Stimulated activated CD8-positive, alpha-beta memory T cell treated with anti-CD3 and anti-CD28 coated beads, Interleukin-15, amount 100 ng/mL, for 48 hours (primary cell): ENCODE results near the gene BBS12.

Experiments used
- DNase-seq, 2 donors: peaks; one replicate each; pipeline ENCODE4 v3.0.0-alpha.2; 2020; ENCODE audit warnings: low read depth in 2 of 2

The BBS12 gene

DNA sequence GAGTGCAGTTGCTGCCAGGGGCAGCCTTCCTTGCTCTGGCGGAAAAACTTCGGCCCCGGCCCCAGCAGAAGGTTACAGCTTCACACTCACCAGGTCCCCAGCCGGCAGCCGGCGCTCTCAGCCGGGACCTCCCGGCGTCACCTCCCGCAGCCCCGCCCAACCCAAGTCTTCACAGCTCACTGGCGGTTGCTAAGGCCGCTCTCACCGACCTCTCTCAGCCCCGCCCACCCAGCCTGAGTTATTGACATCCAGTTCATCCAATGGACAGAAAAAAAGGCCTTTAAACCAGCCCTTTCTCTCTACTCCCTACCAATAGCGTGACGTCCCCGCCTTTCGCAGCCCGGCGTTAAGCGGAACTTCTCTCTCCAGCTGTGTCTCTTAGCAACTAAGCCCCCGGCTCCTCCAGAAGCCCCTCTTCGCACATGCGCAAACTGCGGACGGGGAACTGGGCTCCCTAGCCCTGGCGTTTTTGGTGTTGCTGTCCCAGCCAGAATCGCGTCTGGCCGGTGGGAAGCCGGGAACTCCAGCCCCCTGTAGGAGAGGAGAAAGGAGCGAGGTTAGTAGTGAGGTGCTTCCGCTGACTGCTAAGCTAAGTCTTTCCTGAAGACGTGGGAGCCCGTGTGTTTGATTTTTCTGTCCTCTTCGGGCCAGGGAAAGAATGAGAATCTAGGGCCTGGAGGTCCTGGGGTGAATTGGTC, at the start of gene BBS12:
BBS12 (plus strand) TSS at position 376 of the 698 bp plus-strand sequence. CDS start 9,189 bp downstream, outside the sequence.
- peak; percentile 93 to 97 for DNase-seq

GRCh38 chr4:122686691-122687090, 45.8 kb upstream of the BBS12 start:
- no peak for DNase-seq

DNA sequence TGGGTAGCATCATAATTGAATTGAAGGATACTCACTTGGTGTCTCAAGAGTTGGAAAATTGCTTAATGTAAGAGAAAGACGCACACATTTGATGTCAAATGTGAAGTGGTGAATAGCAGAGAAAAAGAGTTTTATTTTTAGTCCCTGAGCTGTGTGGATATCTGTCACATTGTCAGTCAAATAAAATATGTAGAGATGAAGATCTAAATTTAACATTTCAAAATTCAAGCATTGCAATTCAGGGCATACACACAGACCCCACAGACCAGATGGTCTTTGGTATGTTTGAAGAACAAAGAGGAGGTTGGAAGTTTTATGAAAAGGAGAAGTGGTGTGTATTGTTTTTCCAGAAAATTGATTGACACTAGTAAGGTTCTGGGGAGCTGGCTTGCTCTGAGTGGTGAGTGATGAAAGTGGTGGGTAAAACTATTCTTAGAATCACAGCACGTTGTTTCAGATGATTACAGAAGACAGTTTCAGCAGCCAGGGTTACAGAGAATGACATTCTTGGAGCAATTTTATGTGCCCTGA, 44.9 kb upstream of the BBS12 start:
- no peak for DNase-seq

DNA sequence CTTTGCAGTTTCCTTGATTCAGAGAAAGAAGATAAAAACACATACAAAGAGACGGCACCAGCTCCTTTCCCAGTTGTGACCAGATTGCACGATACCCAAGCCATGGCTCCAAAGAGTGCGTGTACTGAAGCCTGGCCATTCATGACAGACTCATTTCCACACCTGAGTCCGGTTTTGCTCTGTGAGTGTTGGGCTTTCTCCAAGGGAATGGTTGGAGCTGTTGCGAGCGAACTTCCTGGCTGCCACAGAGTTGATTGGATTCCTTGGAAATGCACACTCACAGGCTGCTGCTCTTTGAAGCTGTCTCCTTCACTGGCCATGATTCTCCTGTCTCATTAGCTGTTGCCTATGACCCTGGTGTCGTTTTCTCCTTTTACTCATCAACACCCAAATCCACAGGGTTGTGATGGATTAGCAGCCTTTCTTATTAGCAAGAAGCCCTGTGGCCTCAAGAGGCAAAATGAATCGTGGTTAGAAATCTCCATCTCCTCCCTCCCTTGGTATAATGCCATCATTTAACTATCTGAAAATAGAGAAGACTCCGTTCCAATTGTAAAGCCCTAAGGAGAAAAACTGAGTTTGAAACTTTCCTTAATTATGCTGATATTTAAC, 43.9 kb upstream of the BBS12 start:
- DNase-seq = no peak

DNA sequence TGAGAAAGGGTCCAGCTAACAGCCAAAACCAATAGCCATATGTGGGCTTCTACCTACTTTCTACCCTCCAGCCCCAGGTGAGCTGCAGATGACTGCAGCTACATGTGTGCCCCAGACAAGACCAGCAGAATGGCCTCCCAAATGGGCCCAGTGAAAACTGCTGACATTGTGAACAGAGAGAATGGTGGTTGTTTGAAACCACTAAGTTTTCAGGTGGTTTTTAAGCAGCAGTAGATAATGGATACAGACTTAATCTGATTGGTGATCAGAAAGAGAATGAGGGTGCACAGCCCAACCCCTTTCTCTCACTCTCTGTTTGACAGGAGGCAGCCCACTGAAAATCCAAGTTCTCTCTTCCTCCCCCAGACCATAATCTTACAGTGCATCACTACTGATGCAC, 42.5 kb upstream of the BBS12 start:
- DNase-seq = peak in 1 of 2 donors; percentile 7

GRCh38 chr4:122691988-122692387, 40.5 kb upstream of the BBS12 start:
- DNase-seq = no peak

GRCh38 chr4:122692641-122693520, 39.6 kb upstream of the BBS12 start:
- no peak for DNase-seq

- DNase-seq = no peak
These were observed 37.3 kb upstream of the BBS12 start for GRCh38 chr4:122695226-122695625.

GRCh38 chr4:122700178-122700725, 32.3 kb upstream of the BBS12 start:
- DNase-seq = no peak

GRCh38 chr4:122701061-122701460, 31.4 kb upstream of the BBS12 start:
- no peak for DNase-seq

GRCh38 chr4:122701965-122702364, 30.5 kb upstream of the BBS12 start:
- DNase-seq = no peak

DNA sequence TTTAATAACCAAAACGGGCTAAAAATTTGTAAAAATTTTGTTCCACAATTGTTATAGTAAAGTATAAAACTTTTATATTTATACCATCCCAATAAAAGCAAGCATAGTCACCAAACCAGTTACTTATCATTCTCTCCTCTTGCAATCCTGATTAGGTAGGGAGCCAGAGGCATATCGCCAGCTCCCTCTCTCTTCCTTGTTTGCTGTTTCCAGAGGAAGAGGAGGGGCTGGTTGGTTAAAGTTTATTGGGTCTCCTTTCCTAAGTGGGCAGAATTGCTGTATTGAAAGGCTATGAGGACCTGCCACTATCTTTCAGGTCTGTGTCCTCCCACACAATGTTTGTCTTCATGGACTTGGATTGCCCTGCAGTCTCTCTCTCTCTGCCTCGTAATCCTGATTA, 29.6 kb upstream of the BBS12 start:
- no peak for DNase-seq

DNA sequence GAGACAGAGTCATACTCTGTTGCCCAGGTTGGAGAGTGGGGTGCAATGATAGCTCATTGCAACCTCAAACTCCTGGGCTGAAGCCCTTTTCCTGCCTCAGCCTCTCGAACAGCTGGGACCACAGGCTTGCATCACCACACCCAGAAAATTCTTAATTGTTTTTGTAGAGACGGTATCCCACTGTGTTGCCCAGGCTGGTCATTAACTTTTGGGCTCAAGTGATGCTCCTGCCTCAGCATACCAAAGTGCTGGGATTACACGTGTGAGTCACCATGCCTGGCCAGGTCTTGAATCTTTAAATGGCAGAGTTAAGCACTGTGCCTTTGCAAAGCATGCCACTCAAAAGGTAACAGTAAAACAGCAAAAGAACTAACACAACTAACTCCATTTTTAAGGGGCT, 28.6 kb upstream of the BBS12 start:
- no peak for DNase-seq

DNA sequence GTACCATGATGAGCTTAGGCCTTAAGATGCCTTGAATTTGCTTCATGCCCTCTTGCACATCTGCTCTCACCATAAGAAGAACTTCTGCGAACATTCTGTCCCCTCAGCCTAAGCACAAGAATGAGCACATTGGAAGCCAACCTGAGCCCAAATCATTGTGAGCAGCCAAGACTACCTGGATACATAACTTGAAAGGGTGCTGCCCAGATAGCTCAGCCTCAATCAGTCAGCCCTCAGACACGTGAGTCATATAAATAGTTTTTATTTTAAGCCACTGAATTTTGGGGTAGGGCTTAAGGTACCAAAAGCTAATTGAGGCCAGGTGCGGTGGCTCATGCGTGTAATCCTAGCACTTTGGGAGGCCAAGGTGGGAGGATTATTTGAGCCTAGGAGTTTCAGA, 27.5 kb upstream of the BBS12 start:
- DNase-seq = no peak

GRCh38 chr4:122705547-122706117, 26.9 kb upstream of the BBS12 start:
- no peak for DNase-seq

GRCh38 chr4:122706511-122706910, 26.0 kb upstream of the BBS12 start:
- DNase-seq = no peak

- no peak for DNase-seq
These were observed 25.0 kb upstream of the BBS12 start for GRCh38 chr4:122707497-122707896.

GRCh38 chr4:122709236-122709635, 23.3 kb upstream of the BBS12 start:
- DNase-seq = no peak

DNA sequence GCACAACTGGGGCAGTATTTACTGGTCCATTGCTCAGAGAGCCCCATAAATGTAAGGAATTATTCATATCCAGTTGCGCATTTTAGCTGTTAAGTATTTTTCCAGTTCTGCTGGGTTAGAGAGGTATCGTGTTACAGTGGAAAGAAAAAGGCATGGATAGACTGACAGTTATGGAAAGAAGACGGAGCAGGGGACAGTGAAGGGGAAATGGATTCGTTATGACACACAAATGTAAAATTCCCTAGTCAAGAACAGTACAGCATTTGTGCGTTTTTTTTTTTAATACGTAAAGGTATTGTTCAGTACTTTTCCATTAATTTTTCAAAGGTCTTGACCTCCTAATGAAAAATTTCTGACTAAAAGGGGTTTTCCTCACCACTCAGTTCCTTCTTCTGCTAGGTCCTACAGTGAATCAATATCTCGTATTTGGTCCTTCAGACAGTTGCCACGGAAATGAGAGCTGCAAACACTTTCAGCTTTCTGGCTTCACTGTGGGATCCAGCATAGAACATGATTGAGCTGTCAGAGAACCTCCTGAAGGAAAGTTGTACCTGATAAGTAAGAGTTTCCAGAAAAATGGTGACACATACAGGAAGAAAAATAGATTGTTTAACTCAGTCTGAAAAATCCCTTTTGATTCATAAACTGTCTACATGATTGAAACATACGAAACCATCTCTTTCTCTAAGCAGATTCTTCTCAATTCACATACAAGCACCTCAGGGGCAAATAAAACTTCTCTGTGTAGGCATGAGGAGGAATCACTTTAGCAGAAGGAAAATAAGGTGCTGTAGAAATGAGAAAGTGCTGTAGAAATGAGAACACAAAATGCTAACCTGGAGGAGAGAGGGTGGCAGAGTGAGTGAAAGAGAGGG, 21.8 kb upstream of the BBS12 start:
- DNase-seq = peak; percentile 32 to 39

GRCh38 chr4:122711919-122712318, 20.6 kb upstream of the BBS12 start:
- DNase-seq = no peak

DNA sequence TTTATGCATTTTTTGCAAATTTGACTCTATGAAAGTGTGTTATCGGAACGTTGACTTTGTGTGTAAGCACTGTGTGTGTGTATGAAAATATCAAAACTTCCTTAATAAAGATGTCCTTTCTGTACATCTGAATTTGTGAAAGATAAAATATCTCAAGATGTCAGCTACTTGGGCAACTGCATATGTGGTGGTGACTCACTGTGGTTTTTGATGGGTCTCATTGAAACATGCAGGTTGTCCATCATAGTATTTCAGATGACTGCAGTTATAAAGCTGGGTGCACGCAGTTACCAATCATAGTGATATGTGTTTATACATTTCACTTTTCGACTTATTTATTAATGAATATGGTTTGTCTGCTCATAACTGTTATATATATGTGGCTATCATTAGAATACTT, 19.7 kb upstream of the BBS12 start:
- DNase-seq = no peak
